ENCODE data around the gene NR5A1.

DNA sequence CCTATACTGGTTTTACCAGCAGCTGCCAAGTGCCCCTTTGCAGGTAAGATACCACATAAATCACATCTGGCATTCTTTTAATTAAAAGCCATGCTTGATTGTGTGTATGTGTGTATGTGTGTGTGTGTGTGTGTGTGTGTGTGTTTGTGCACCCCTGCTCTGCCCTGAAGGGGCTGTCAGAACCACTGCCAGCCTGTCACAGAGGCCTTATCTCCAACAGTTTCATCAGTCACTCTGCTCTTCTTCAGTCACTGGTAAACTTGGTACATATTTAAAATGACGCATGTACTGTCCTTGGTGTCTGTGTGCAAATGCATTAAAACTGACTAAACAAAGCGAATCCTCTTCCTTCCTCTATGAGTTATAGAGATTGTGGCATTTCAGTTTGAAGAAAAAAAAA is 19.0 kb upstream of the NR5A1 start:
- no peak for TF ChIP-seq POLR2A (IDR thresholded peaks at IDR 0.05)
- TF ChIP-seq, protein P1, sequence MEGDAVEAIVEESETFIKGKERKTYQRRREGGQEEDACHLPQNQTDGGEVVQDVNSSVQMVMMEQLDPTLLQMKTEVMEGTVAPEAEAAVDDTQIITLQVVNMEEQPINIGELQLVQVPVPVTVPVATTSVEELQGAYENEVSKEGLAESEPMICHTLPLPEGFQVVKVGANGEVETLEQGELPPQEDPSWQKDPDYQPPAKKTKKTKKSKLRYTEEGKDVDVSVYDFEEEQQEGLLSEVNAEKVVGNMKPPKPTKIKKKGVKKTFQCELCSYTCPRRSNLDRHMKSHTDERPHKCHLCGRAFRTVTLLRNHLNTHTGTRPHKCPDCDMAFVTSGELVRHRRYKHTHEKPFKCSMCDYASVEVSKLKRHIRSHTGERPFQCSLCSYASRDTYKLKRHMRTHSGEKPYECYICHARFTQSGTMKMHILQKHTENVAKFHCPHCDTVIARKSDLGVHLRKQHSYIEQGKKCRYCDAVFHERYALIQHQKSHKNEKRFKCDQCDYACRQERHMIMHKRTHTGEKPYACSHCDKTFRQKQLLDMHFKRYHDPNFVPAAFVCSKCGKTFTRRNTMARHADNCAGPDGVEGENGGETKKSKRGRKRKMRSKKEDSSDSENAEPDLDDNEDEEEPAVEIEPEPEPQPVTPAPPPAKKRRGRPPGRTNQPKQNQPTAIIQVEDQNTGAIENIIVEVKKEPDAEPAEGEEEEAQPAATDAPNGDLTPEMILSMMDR (IDR thresholded peaks at IDR 0.05), result no peak

Measured in thyroid gland (tissue), 4 donors.